Activated T-cell treated with anti-CD3 and anti-CD28 coated beads, Interleukin-2, amount 50 U/mL, for 24 hours (primary cell): ENCODE measurements around the gene NAB2.

ENCODE experiments used
- DNase-seq: peaks from one replicate; pipeline ENCODE4 v3.0.0-alpha.2; 2020
- H3K27ac Mint-ChIP-seq: 2 replicates; pipeline ENCODE4 v1.8.0; 2020; ENCODE audit warnings: mild to moderate bottlenecking, mixed read lengths
- H3K27me3 Mint-ChIP-seq: 2 replicates; pipeline ENCODE4 v1.8.0; 2020; ENCODE audit warnings: mixed read lengths
- H3K36me3 Mint-ChIP-seq: 2 replicates; pipeline ENCODE4 v1.8.0; 2020; ENCODE audit warnings: low read depth, mixed read lengths
- H3K4me1 Mint-ChIP-seq: 2 replicates; pipeline ENCODE4 v1.8.0; 2020; ENCODE audit warnings: low read depth, mixed read lengths
- H3K4me3 Mint-ChIP-seq: 2 replicates; pipeline ENCODE4 v1.8.0; 2020; ENCODE audit warnings: mild to moderate bottlenecking, moderate library complexity, mixed read lengths
- H3K9me3 Mint-ChIP-seq: 2 replicates; pipeline ENCODE4 v1.8.0; 2020; ENCODE audit warnings: mixed read lengths

The NAB2 gene

GRCh38 chr12:57135527-57136326, 46.8 kb downstream of the NAB2 start:
- no peaks in the 10 kb centered on the region for H3K9me3 Mint-ChIP-seq
- no peaks in the 10 kb centered on the region for H3K36me3 Mint-ChIP-seq
- no peak for DNase-seq
- H3K27me3 Mint-ChIP-seq: no peaks in the 10 kb centered on the region
- H3K4me1 Mint-ChIP-seq: peaks cover 3% of the 10 kb centered on the region
- H3K27ac Mint-ChIP-seq: no peak overlapping the region
- H3K4me3 Mint-ChIP-seq: no peak overlapping the region

GRCh38 chr12:57138526-57139272, 49.8 kb downstream of the NAB2 start:
- Mint-ChIP-seq H3K36me3 (no peaks in the 10 kb centered on the region), H3K4me1 (peaks cover 6% of the 10 kb centered on the region), H3K9me3 (no peaks in the 10 kb centered on the region), H3K27ac (no peak overlapping the region), H3K4me3 (no peak overlapping the region), H3K27me3 (no peaks in the 10 kb centered on the region)
- no peak for DNase-seq

GRCh38 chr12:57139796-57140649, 51.1 kb downstream of the NAB2 start:
- H3K4me1 Mint-ChIP-seq: peaks cover 6% of the 10 kb centered on the region
- H3K27ac Mint-ChIP-seq: no peak overlapping the region
- H3K4me3 Mint-ChIP-seq: no peak overlapping the region
- no peaks in the 10 kb centered on the region for H3K27me3 Mint-ChIP-seq
- H3K9me3 Mint-ChIP-seq: no peaks in the 10 kb centered on the region
- no peaks in the 10 kb centered on the region for H3K36me3 Mint-ChIP-seq
- DNase-seq: no peak

- Mint-ChIP-seq H3K36me3 (no peaks in the 10 kb centered on the region), H3K4me1 (peaks cover 6% of the 10 kb centered on the region), H3K9me3 (no peaks in the 10 kb centered on the region), H3K4me3 (no peak overlapping the region), H3K27ac (no peak overlapping the region), H3K27me3 (no peaks in the 10 kb centered on the region)
- DNase-seq: no peak
Observed at GRCh38 chr12:57141249-57141648, 52.3 kb downstream of the NAB2 start.

GRCh38 chr12:57142121-57142520, 53.2 kb downstream of the NAB2 start:
- no peaks in the 10 kb centered on the region for H3K9me3 Mint-ChIP-seq

GRCh38 chr12:57142727-57143126, 53.8 kb downstream of the NAB2 start:
- Mint-ChIP-seq H3K4me3 (no peak overlapping the region), H3K36me3 (no peaks in the 10 kb centered on the region), H3K27ac (no peak overlapping the region), H3K9me3 (no peaks in the 10 kb centered on the region), H3K4me1 (peaks cover 6% of the 10 kb centered on the region), H3K27me3 (no peaks in the 10 kb centered on the region)
- DNase-seq: no peak

More at GRCh38 chr12:57142121-57142520, 53.2 kb downstream of the NAB2 start:
- no peak for DNase-seq
- H3K27ac Mint-ChIP-seq: no peak overlapping the region
- no peak overlapping the region for H3K4me3 Mint-ChIP-seq
- no peaks in the 10 kb centered on the region for H3K36me3 Mint-ChIP-seq
- peaks cover 6% of the 10 kb centered on the region for H3K4me1 Mint-ChIP-seq
- no peaks in the 10 kb centered on the region for H3K27me3 Mint-ChIP-seq

- no peaks in the 10 kb centered on the region for H3K9me3 Mint-ChIP-seq
- H3K4me3 Mint-ChIP-seq: no peak overlapping the region
- peaks cover 6% of the 10 kb centered on the region for H3K4me1 Mint-ChIP-seq
- no peak overlapping the region for H3K27ac Mint-ChIP-seq
- no peaks in the 10 kb centered on the region for H3K27me3 Mint-ChIP-seq
- no peaks in the 10 kb centered on the region for H3K36me3 Mint-ChIP-seq
- DNase-seq: no peak
Observed at GRCh38 chr12:57143454-57143853, 54.5 kb downstream of the NAB2 start.
